ENCODE results near the gene MRLN.
"Not testable (repeated sequence)": the region's sequence is repeated elsewhere in the genome, so short reads cannot be mapped to it uniquely, and the experiment has no call there.

Gene MRLN

DNA sequence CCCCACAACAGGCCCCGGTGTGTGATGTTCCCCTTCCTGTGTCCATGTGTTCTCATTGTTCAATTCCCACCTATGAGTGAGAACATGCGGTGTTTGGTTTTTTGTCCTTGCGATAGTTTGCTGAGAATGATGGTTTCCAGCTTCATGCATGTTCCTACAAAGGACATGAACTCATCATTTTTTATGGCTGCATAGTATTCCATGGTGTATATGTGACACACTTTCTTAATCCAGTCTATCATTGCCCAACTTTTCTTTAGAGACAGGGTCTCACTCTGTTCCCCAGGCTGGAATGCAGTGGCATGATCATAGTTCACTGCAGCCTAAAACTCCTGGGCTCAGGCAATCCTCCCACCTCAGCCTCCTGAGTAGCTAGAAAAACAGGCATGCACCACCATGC, 32.2 kb upstream of the MRLN start:
- H3K27me3 ChIP-seq (ENCODE audit: insufficient read depth, poor library complexity, severe bottlenecking); H3K27ac ChIP-seq (replicated peaks); H3K4me3 ChIP-seq (replicated peaks; ENCODE audit: insufficient read depth, low read length); DNase-seq (ENCODE audit: low read depth in 1 of 2, low spot score in 1 of 2): not testable (repeated sequence)

DNA sequence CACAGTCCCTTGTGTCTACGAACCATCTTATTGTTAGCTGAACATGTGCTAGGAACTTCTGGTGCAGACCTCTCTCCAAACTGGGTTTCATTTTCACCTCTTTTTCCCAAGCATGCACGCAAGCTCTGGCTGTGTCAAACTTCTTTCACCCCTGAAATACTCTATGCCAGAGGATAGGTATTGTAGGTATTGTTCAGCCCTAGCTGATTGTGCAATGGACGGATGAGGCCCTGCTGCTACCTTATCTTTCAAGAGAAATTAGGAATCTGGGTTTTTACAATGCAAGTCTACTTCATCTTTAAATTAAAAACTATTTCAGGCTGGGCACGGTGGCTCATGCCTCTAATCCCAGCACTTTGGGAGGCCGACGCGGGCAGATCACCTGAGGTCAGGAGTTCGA, 28.3 kb upstream of the MRLN start:
- DNase-seq (ENCODE audit: low read depth in 1 of 2, low spot score in 1 of 2) = no peak
- no peaks in the 10 kb centered on the region for H3K27me3 ChIP-seq (ENCODE audit: insufficient read depth, poor library complexity, severe bottlenecking)
- H3K27ac ChIP-seq (replicated peaks) = no peak overlapping the region
- H3K4me3 ChIP-seq (replicated peaks; ENCODE audit: insufficient read depth, low read length) = no peak overlapping the region
- TF ChIP-seq GABPA (IDR thresholded peaks at IDR 0.05; ENCODE audit: low read depth) = no peak
- TF ChIP-seq, protein P1, sequence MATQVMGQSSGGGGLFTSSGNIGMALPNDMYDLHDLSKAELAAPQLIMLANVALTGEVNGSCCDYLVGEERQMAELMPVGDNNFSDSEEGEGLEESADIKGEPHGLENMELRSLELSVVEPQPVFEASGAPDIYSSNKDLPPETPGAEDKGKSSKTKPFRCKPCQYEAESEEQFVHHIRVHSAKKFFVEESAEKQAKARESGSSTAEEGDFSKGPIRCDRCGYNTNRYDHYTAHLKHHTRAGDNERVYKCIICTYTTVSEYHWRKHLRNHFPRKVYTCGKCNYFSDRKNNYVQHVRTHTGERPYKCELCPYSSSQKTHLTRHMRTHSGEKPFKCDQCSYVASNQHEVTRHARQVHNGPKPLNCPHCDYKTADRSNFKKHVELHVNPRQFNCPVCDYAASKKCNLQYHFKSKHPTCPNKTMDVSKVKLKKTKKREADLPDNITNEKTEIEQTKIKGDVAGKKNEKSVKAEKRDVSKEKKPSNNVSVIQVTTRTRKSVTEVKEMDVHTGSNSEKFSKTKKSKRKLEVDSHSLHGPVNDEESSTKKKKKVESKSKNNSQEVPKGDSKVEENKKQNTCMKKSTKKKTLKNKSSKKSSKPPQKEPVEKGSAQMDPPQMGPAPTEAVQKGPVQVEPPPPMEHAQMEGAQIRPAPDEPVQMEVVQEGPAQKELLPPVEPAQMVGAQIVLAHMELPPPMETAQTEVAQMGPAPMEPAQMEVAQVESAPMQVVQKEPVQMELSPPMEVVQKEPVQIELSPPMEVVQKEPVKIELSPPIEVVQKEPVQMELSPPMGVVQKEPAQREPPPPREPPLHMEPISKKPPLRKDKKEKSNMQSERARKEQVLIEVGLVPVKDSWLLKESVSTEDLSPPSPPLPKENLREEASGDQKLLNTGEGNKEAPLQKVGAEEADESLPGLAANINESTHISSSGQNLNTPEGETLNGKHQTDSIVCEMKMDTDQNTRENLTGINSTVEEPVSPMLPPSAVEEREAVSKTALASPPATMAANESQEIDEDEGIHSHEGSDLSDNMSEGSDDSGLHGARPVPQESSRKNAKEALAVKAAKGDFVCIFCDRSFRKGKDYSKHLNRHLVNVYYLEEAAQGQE (IDR thresholded peaks at IDR 0.05; ENCODE audit: insufficient replicate concordance, low read depth) = no peak
- no peak for TF ChIP-seq SPI1 (IDR thresholded peaks at IDR 0.05; ENCODE audit: borderline replicate concordance, low read depth)
- TF ChIP-seq, protein P2, sequence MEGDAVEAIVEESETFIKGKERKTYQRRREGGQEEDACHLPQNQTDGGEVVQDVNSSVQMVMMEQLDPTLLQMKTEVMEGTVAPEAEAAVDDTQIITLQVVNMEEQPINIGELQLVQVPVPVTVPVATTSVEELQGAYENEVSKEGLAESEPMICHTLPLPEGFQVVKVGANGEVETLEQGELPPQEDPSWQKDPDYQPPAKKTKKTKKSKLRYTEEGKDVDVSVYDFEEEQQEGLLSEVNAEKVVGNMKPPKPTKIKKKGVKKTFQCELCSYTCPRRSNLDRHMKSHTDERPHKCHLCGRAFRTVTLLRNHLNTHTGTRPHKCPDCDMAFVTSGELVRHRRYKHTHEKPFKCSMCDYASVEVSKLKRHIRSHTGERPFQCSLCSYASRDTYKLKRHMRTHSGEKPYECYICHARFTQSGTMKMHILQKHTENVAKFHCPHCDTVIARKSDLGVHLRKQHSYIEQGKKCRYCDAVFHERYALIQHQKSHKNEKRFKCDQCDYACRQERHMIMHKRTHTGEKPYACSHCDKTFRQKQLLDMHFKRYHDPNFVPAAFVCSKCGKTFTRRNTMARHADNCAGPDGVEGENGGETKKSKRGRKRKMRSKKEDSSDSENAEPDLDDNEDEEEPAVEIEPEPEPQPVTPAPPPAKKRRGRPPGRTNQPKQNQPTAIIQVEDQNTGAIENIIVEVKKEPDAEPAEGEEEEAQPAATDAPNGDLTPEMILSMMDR (IDR thresholded peaks at IDR 0.05; ENCODE audit: insufficient read depth, low read length) = no peak
- no peak for TF ChIP-seq POLR2AphosphoS5 (IDR thresholded peaks at IDR 0.05; ENCODE audit: low read depth)

DNA sequence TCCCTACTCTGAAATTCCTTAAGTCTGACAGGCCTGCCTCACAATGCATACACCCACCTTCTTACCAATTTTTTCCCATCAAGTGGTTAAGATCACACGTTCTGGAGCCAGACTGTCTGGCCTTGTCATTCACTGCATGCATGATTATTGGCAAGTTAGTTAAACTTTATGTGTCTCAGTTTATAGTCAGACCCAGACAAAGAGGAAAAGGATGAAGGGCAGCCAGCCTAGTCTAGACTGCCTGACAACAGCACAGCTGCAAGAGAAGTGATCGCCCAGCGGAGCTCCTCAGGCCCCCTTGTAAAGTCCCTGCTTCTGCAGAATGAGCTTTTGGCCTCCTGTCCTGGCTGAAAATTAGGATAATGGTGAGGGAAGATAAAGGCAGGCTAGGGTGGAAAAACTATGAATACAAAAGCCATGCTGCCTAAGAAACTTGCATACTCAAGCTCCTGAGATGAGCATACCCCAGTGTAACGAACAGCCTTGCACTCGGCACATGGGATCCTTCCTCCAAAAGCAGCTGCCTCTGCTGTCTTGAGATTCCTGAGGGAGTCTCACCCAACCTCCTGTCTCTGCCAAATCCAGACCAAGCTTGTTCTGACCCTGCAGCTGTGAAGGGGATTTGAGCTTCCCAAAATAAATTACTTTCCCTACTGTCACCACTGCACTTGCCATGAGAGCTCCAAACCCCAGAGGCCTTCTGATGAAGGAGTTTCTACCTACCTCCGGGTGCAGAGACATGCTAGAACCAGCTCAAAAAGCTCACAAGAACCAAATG, 26.7 kb upstream of the MRLN start:
- H3K27ac ChIP-seq (replicated peaks) = no peak overlapping the region
- DNase-seq (ENCODE audit: low read depth in 1 of 2, low spot score in 1 of 2) = no peak
- H3K4me3 ChIP-seq (replicated peaks; ENCODE audit: insufficient read depth, low read length) = no peak overlapping the region
- no peaks in the 10 kb centered on the region for H3K27me3 ChIP-seq (ENCODE audit: insufficient read depth, poor library complexity, severe bottlenecking)
- no peak for TF ChIP-seq SPI1 (IDR thresholded peaks at IDR 0.05; ENCODE audit: borderline replicate concordance, low read depth)
- no peak for TF ChIP-seq POLR2AphosphoS5 (IDR thresholded peaks at IDR 0.05; ENCODE audit: low read depth)
- TF ChIP-seq, protein P1 (IDR thresholded peaks at IDR 0.05; ENCODE audit: insufficient replicate concordance, low read depth) = no peak
- TF ChIP-seq, protein P2 (IDR thresholded peaks at IDR 0.05; ENCODE audit: insufficient read depth, low read length) = no peak

DNA sequence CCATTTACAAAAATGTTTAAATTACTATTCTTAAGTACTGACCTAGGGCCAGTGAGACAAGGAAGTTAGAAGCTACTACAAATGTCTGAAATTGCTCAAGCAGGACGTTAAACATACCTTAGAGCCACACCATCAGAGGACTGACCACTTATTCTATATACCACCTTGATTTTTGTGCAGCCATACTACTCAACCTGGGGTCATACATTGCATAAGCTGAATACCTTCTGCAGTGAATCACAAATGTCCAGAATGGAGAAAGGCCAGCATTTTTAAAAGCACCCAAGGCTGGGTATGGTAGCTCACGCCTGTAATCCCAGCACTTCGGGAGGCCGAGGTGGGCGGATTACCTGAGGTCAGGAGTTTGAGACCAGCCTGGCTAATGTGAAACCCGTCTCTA, 21.2 kb upstream of the MRLN start:
- H3K27ac ChIP-seq (replicated peaks) = no peak overlapping the region
- TF ChIP-seq, protein P1 (IDR thresholded peaks at IDR 0.05; ENCODE audit: insufficient replicate concordance, low read depth) = no peak
- TF ChIP-seq SPI1 (IDR thresholded peaks at IDR 0.05; ENCODE audit: borderline replicate concordance, low read depth) (no peak), GABPA (IDR thresholded peaks at IDR 0.05; ENCODE audit: low read depth) (no peak), POLR2AphosphoS5 (IDR thresholded peaks at IDR 0.05; ENCODE audit: low read depth) (no peak)
- TF ChIP-seq, protein P2 (IDR thresholded peaks at IDR 0.05; ENCODE audit: insufficient read depth, low read length) = no peak
- no peak for DNase-seq (ENCODE audit: low read depth in 1 of 2, low spot score in 1 of 2)
- no peaks in the 10 kb centered on the region for H3K27me3 ChIP-seq (ENCODE audit: insufficient read depth, poor library complexity, severe bottlenecking)
- no peak overlapping the region for H3K4me3 ChIP-seq (replicated peaks; ENCODE audit: insufficient read depth, low read length)
